Upper lobe of right lung (tissue), 1 donor: ENCODE results near the gene LIN28B. TPM values are rescaled to one million over a fixed set of nuclear protein-coding genes. Genes with fewer than 3 reads are reported as not detected.
A peak's percentile ranks its signal among the peaks of the same experiment; 100 is the strongest.
"Not testable (repeated sequence)": the region's sequence is repeated elsewhere in the genome, so short reads cannot be mapped to it uniquely, and the experiment has no call there.

Experiments used
- ATAC-seq: fragments of 200-7000 bp; cut with Tn5 transposase; one replicate; pipeline ENCODE4 v1.9.1; 2020; ENCODE audit warnings: mild to moderate bottlenecking, moderate library complexity
- DNase-seq: peaks from one replicate; pipeline ENCODE4 v3.0.0-alpha.2; 2020
- H3K27ac ChIP-seq: fragments of 200-600 bp; one replicate; pipeline ENCODE4 v1.8.0; 2022
- H3K27me3 ChIP-seq: fragments of 200-600 bp; one replicate; pipeline ENCODE4 v1.8.0; 2022; ENCODE audit warnings: mild to moderate bottlenecking
- H3K36me3 ChIP-seq: fragments of 200-600 bp; one replicate; pipeline ENCODE4 v1.8.0; 2022
- H3K4me1 ChIP-seq: fragments of 200-600 bp; one replicate; pipeline ENCODE4 v1.8.0; 2022
- H3K4me3 ChIP-seq: fragments of 200-600 bp; one replicate; pipeline ENCODE4 v1.8.0; 2022; ENCODE audit warnings: mild to moderate bottlenecking
- H3K9me3 ChIP-seq: fragments of 200-600 bp; one replicate; pipeline ENCODE4 v1.8.0; 2022
- intact Hi-C: fragments of 100-400 bp; cut with DNase I; formaldehyde crosslinking; loops from one replicate; pipeline ENCODE4 v1.11.0; 2022
- total RNA-seq: library from RNA; stranded (reverse); fragmentation: NEBNext Ultra II Directional; extraction: Animal tissue kit (Norgen Biotek cat#: 25700); gene quantifications from one replicate; pipeline ENCODE4 v1.2.1, GENCODE V29; 2021
- TF ChIP-seq, protein P1 (sequence below): fragments of 200-600 bp; IDR thresholded peaks from one replicate; pipeline ENCODE4 v1.8.0; 2022; ENCODE audit warnings: antibody characterized with exemption
- donor health status: DM: no; HTN: yes; CAD: no; lungs with severe emphysema.

LIN28B gene
- total RNA-seq, 1 donor from 2014 or later, result not detected

DNA sequence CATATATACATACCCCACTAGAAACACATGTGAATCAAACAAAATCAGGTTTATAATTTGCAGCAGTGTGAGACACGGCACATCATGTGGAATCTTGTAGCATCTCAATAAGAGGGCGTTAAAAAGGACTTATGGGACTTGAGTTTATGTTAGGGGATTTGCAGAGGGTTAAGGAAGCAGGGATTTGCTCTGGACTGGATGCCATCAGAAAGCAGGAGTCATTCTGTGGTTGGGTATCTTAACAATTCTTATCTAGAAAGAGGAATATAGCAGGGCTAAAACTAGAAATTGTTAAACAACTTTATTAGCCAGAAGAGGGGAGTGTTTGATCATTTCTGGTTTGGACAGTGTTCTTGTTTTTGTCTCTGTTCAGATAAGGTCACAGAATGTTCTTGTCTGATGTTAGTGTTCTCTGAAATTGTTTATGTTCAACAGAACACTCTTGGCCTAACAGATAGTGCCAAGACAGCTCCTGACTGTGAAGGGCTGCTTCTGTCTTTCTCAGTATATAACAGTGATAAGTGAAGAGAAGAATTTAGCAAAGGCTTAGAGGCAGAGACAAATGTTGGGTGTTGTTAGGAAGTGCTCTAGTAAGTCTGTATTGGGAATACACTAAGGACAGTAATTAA, 39.2 kb downstream of the LIN28B start:
- TF ChIP-seq, protein P1, sequence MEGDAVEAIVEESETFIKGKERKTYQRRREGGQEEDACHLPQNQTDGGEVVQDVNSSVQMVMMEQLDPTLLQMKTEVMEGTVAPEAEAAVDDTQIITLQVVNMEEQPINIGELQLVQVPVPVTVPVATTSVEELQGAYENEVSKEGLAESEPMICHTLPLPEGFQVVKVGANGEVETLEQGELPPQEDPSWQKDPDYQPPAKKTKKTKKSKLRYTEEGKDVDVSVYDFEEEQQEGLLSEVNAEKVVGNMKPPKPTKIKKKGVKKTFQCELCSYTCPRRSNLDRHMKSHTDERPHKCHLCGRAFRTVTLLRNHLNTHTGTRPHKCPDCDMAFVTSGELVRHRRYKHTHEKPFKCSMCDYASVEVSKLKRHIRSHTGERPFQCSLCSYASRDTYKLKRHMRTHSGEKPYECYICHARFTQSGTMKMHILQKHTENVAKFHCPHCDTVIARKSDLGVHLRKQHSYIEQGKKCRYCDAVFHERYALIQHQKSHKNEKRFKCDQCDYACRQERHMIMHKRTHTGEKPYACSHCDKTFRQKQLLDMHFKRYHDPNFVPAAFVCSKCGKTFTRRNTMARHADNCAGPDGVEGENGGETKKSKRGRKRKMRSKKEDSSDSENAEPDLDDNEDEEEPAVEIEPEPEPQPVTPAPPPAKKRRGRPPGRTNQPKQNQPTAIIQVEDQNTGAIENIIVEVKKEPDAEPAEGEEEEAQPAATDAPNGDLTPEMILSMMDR, result peak; percentile 34
- ATAC-seq (peak; percentile 67), DNase-seq (no peak)
- Histone ChIP-seq H3K4me1 (no peaks in the 10 kb centered on the region), H3K9me3 (no peaks in the 10 kb centered on the region), H3K4me3 (no peak overlapping the region), H3K27me3 (no peaks in the 10 kb centered on the region), H3K27ac (no peak overlapping the region), H3K36me3 (no peaks in the 10 kb centered on the region)
- intact Hi-C loops, result no loop called here

DNA sequence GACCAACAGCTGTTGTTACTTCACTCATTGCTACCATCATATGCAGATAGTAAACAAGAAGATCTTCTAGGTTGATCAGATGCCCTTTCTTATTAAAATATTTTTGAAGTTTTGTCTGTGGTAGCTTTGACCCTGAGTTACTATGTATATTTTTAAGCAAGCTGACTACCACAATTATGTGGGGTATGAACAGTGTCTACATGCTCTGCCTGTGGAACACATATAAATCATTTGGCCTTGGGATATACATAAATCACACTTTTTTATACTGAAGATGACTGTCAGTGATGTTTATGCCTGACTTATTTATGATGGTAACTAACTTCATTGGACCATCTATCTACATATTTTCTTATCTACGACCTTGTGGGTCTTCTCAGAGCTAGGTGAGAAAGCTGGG, 44.2 kb downstream of the LIN28B start:
- TF ChIP-seq, protein P1, result no peak
- no peaks in the 10 kb centered on the region for H3K27me3 ChIP-seq

GRCh38 chr6:105001906-105002305, 45.0 kb downstream of the LIN28B start:
- H3K4me1 ChIP-seq, result no peaks in the 10 kb centered on the region
- H3K9me3 ChIP-seq, result no peaks in the 10 kb centered on the region
- no peaks in the 10 kb centered on the region for H3K27me3 ChIP-seq
- intact Hi-C loops, result no loop called here
- H3K4me3 ChIP-seq, result no peak overlapping the region
- no peaks in the 10 kb centered on the region for H3K36me3 ChIP-seq
- TF ChIP-seq, protein P1, result no peak
- DNase-seq, result no peak
- ATAC-seq, result no peak
- H3K27ac ChIP-seq, result no peak overlapping the region

More for the DNA sequence above, 44.2 kb downstream of the LIN28B start:
- Histone ChIP-seq H3K4me3 (no peak overlapping the region), H3K36me3 (no peaks in the 10 kb centered on the region), H3K4me1 (no peaks in the 10 kb centered on the region), H3K27ac (no peak overlapping the region), H3K9me3 (no peaks in the 10 kb centered on the region)
- no peak for DNase-seq
- intact Hi-C loops, result no loop called here
- no peak for ATAC-seq

- H3K4me1 ChIP-seq, result no peaks in the 10 kb centered on the region
- ATAC-seq (no peak), DNase-seq (no peak)
- TF ChIP-seq, protein P1, result no peak
- no peaks in the 10 kb centered on the region for H3K9me3 ChIP-seq
- H3K4me3 ChIP-seq, result no peak overlapping the region
- H3K27me3 ChIP-seq, result no peaks in the 10 kb centered on the region
- intact Hi-C loops, result no loop called here
- H3K36me3 ChIP-seq, result no peaks in the 10 kb centered on the region
- H3K27ac ChIP-seq, result no peak overlapping the region
Observed at GRCh38 chr6:105005451-105005850, 48.5 kb downstream of the LIN28B start.

DNA sequence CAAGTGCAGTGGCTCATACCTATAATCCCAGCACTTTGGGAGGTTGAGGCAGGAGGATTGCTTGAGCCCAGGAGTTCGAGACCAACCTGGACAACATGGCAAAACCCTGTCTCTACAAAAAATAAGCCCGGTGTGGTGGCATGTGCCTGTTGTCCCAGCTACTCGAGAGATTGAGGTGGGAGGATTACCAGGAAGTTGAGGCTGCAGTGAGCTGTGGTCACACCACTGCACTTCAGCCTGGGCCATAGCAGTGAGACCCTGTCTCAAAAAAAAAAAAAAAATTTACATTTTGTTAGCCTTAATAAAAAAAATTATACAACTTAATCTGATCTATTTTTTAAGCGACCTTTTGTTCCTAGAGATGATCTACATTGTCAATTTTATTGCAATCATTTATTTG, 56.6 kb downstream of the LIN28B start:
- H3K27ac ChIP-seq, H3K27me3 ChIP-seq, intact Hi-C loops, H3K36me3 ChIP-seq, H3K4me3 ChIP-seq, H3K9me3 ChIP-seq, DNase-seq, H3K4me1 ChIP-seq, ATAC-seq: not testable (repeated sequence)

- DNase-seq (no peak), ATAC-seq (no peak)
- Histone ChIP-seq H3K4me3 (no peak overlapping the region), H3K27me3 (no peaks in the 10 kb centered on the region), H3K9me3 (no peaks in the 10 kb centered on the region), H3K4me1 (no peaks in the 10 kb centered on the region), H3K36me3 (no peaks in the 10 kb centered on the region), H3K27ac (no peak overlapping the region)
- TF ChIP-seq, protein P1, result no peak
- intact Hi-C loops, result no loop called here
Observed at GRCh38 chr6:105014448-105014847, 57.5 kb downstream of the LIN28B start.
